Endodermal cell (in vitro differentiated cells): Measurements from ENCODE around the gene CH25H. TPM values are rescaled to one million over a fixed set of nuclear protein-coding genes. Genes with fewer than 3 reads are reported as not detected.

Experiments
- DNase-seq: peaks from one replicate; pipeline ENCODE4 v3.0.0-alpha.2; 2017
- H3K27ac ChIP-seq: 2 replicates; pipeline ENCODE4 v1.5.1; 2013; ENCODE audit warnings: mild to moderate bottlenecking, low read depth, low read length, moderate library complexity
- H3K27me3 ChIP-seq: 2 replicates; pipeline ENCODE4 v1.6.1; 2013; ENCODE audit warnings: mild to moderate bottlenecking, low read length, moderate library complexity; ENCODE audit not compliant: insufficient read depth, control insufficient read depth, poor library complexity, severe bottlenecking
- H3K36me3 ChIP-seq: 2 replicates; pipeline ENCODE4 v1.7.0; 2013; ENCODE audit warnings: mild to moderate bottlenecking, low read length, moderate library complexity; ENCODE audit not compliant: control insufficient read depth, insufficient read depth
- H3K4me1 ChIP-seq: one replicate; pipeline ENCODE4 v1.7.0; 2013; ENCODE audit warnings: low read length; ENCODE audit not compliant: control insufficient read depth, insufficient read depth
- H3K4me3 ChIP-seq: 2 replicates; pipeline ENCODE4 v1.5.1; 2013; ENCODE audit warnings: mild to moderate bottlenecking, low read length, moderate library complexity
- H3K9ac ChIP-seq: 2 replicates; pipeline ENCODE4 v1.6.1; 2013; ENCODE audit warnings: mild to moderate bottlenecking, low read length, moderate library complexity; ENCODE audit not compliant: poor library complexity, severe bottlenecking; ENCODE audit errors: extremely low read depth
- H3K9me3 ChIP-seq: 2 replicates; pipeline ENCODE4 v1.6.1; 2013; ENCODE audit warnings: mild to moderate bottlenecking, low read length, moderate library complexity; ENCODE audit not compliant: control insufficient read depth
- H3K27ac Mint-ChIP-seq: 2 replicates; pipeline ENCODE4 v1.8.0; 2020; ENCODE audit warnings: mixed read lengths
- H3K27me3 Mint-ChIP-seq: 2 replicates; pipeline ENCODE4 v1.8.0; 2021; ENCODE audit warnings: mild to moderate bottlenecking, mixed read lengths; ENCODE audit not compliant: insufficient read depth
- H3K36me3 Mint-ChIP-seq: 2 replicates; pipeline ENCODE4 v1.8.0; 2020; ENCODE audit warnings: low read depth, mixed read lengths
- H3K4me1 Mint-ChIP-seq: 2 replicates; pipeline ENCODE4 v1.8.0; 2020; ENCODE audit warnings: mixed read lengths
- H3K4me3 Mint-ChIP-seq: 2 replicates; pipeline ENCODE4 v1.8.0; 2020; ENCODE audit warnings: mild to moderate bottlenecking, moderate library complexity, mixed read lengths
- H3K9me3 Mint-ChIP-seq: 2 replicates; pipeline ENCODE4 v1.8.0; 2020; ENCODE audit warnings: mild to moderate bottlenecking, mixed read lengths
- WGBS, 2 experiments: methylation state at CpG; one replicate each; pipeline versions ENCODE4 v1.1.5 to v1.1.7; 2013; ENCODE audit warnings: missing lambda C conversion rate in 2 of 2, mixed read lengths in 1 of 2; ENCODE audit not compliant: insufficient coverage in 1 of 2, insufficient read length in 1 of 2; 5-methylcytosine and 5-hydroxymethylcytosine counted together
- total RNA-seq, 2 donors: library from RNA; stranded (reverse); fragmentation: NEBNext Ultra II Directional in 1 of 2; extraction: Animal tissue kit (Norgen Biotek cat#: 25700) in 1 of 2; gene quantifications; 2 replicates in 1 of 2; 3 replicates in 1 of 2; pipeline ENCODE4 v1.2.1, GENCODE V29; 2021
- TF ChIP-seq, protein P1 (sequence below): fragments of 200-600 bp; sonication (generic); conservative IDR thresholded peaks from 2 replicates; pipeline ENCODE4 v1.5.0; 2021; ENCODE audit warnings: antibody characterized with exemption, mild to moderate bottlenecking

CH25H gene
- total RNA-seq, 2 donors from 2014 or later: not detected

DNA sequence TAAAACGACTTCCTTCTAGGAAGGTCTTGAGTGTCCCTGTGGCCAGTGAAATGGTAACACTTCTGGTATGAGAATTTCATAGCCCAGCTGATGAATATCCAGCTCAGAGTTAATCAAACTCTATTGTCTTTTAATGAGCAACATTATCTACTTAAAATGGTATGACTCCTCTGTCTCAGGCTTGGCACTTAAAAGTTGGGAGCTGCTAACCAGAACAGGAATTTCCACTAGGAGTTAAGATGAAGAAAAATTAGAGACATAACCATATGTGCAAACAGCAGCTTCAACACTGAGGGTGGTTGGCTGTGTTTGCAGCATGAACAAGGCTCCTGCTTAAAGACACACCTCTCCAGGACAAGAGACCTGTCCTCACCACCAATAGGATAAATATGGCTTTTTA, 46.8 kb downstream of the CH25H start:
- no peak overlapping the region for H3K27ac Mint-ChIP-seq
- Histone ChIP-seq H3K4me3 (no peak overlapping the region), H3K27me3 (no peaks in the 10 kb centered on the region), H3K36me3 (no peaks in the 10 kb centered on the region), H3K4me1 (no peaks in the 10 kb centered on the region), H3K27ac (no peak overlapping the region), H3K9me3 (no peaks in the 10 kb centered on the region), H3K9ac (no peak overlapping the region)
- no peaks in the 10 kb centered on the region for H3K4me1 Mint-ChIP-seq
- H3K4me3 Mint-ChIP-seq: no peak overlapping the region
- DNase-seq: no peak
- whole genome bisulfite sequencing, 2 experiments: 100% methylated on average over 1 of the region's 1 CpG; no CpG with 5 or more reads in 1 of the 2 experiments
- no peaks in the 10 kb centered on the region for H3K36me3 Mint-ChIP-seq
- TF ChIP-seq, protein P1, sequence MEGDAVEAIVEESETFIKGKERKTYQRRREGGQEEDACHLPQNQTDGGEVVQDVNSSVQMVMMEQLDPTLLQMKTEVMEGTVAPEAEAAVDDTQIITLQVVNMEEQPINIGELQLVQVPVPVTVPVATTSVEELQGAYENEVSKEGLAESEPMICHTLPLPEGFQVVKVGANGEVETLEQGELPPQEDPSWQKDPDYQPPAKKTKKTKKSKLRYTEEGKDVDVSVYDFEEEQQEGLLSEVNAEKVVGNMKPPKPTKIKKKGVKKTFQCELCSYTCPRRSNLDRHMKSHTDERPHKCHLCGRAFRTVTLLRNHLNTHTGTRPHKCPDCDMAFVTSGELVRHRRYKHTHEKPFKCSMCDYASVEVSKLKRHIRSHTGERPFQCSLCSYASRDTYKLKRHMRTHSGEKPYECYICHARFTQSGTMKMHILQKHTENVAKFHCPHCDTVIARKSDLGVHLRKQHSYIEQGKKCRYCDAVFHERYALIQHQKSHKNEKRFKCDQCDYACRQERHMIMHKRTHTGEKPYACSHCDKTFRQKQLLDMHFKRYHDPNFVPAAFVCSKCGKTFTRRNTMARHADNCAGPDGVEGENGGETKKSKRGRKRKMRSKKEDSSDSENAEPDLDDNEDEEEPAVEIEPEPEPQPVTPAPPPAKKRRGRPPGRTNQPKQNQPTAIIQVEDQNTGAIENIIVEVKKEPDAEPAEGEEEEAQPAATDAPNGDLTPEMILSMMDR: no peak
- H3K9me3 Mint-ChIP-seq: no peaks in the 10 kb centered on the region
- peaks cover 9% of the 10 kb centered on the region for H3K27me3 Mint-ChIP-seq

DNA sequence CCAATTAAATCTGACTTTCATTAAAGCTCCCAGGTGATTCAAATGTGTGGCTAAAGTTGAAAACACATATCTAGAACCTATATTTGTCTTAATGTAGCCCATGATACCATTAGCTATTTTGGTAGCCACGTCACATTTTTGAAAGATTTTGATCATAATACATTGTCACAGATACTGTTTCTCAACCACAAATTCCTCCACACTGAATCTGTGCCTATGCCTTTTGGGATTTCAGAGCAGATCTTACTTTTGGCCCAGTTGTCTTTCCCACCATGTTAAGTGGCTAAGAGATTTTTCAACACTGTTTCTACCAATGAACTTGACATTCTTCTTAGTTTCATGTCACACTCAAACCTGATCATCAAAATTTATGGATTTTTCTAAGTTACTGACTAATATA, 47.4 kb downstream of the CH25H start:
- Mint-ChIP-seq H3K9me3 (no peaks in the 10 kb centered on the region), H3K27ac (no peak overlapping the region), H3K4me1 (no peaks in the 10 kb centered on the region), H3K36me3 (no peaks in the 10 kb centered on the region), H3K4me3 (no peak overlapping the region), H3K27me3 (peaks cover 9% of the 10 kb centered on the region)
- no peaks in the 10 kb centered on the region for H3K4me1 ChIP-seq
- H3K36me3 ChIP-seq: no peaks in the 10 kb centered on the region
- no peak overlapping the region for H3K4me3 ChIP-seq
- no peak overlapping the region for H3K9ac ChIP-seq
- H3K27me3 ChIP-seq: no peaks in the 10 kb centered on the region
- H3K27ac ChIP-seq: no peak overlapping the region
- DNase-seq: no peak
- TF ChIP-seq, protein P1: no peak
- no peaks in the 10 kb centered on the region for H3K9me3 ChIP-seq
- 89 to 97% methylated on average over 1 of the region's 1 CpG for WGBS, 2 experiments

DNA sequence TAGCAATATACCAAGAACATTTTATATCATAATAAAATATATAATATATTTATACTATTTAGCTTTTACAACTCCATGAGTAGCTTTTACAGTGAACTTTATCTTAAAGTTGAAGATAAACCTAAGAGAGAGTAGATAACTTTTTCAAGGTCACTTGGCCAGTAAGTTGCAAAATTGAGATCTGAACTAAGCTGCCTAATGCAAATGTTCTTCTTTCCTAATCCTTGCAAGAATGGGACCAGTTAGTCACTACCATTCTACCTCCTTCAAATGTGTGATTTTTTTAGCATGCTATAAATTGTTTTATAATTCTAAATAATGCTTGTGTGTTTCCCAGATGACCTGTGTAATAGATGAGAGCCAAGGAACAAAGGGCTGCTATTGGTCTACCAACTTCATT, 47.8 kb downstream of the CH25H start:
- Mint-ChIP-seq H3K4me3 (no peak overlapping the region), H3K4me1 (no peaks in the 10 kb centered on the region), H3K27ac (no peak overlapping the region), H3K36me3 (no peaks in the 10 kb centered on the region), H3K9me3 (no peaks in the 10 kb centered on the region), H3K27me3 (peaks cover 6% of the 10 kb centered on the region)
- H3K36me3 ChIP-seq: no peaks in the 10 kb centered on the region
- TF ChIP-seq, protein P1: no peak
- H3K27me3 ChIP-seq: no peaks in the 10 kb centered on the region
- no peak overlapping the region for H3K4me3 ChIP-seq
- H3K9ac ChIP-seq: no peak overlapping the region
- H3K9me3 ChIP-seq: no peaks in the 10 kb centered on the region
- H3K27ac ChIP-seq: no peak overlapping the region
- no peak for DNase-seq
- no peaks in the 10 kb centered on the region for H3K4me1 ChIP-seq
